Activated B cell treated with CpG ODN at 0.5 μM for 24 hours (primary cell): ENCODE data around the gene CNPY3. TPM values are rescaled to one million over a fixed set of nuclear protein-coding genes. Genes with fewer than 3 reads are reported as not detected.
A peak's percentile ranks its signal among the peaks of the same experiment; 100 is the strongest.

Experiments
- ATAC-seq: fragments of 200-7000 bp; cut with Tn5 transposase; one replicate; pipeline ENCODE4 v1.10.0; 2021; ENCODE audit warnings: low read depth, mild to moderate bottlenecking, moderate library complexity
- CTCF ChIA-PET: fragments of 350-600 bp; sonication (Branson Sonifier 250); formaldehyde crosslinking; loops from one replicate; lab custom pipeline; 2021; ENCODE audit warnings: antibody characterized with exemption; lab: Charles Lee
- POLR2A ChIA-PET: fragments of 350-600 bp; sonication (Branson Sonifier 250); formaldehyde crosslinking; loops from one replicate; lab custom pipeline; 2021; ENCODE audit warnings: antibody characterized with exemption; lab: Charles Lee
- DNase-seq: peaks from one replicate; pipeline ENCODE4 v3.0.0; 2022
- H3K27ac Mint-ChIP-seq: one replicate; pipeline ENCODE4 v1.8.0; 2020; ENCODE audit warnings: mixed read lengths
- H3K27me3 Mint-ChIP-seq: one replicate; pipeline ENCODE4 v1.8.0; 2021; ENCODE audit warnings: mixed read lengths
- H3K36me3 Mint-ChIP-seq: one replicate; pipeline ENCODE4 v1.8.0; 2021; ENCODE audit warnings: low read depth, mixed read lengths
- H3K4me1 Mint-ChIP-seq: one replicate; pipeline ENCODE4 v1.8.0; 2021; ENCODE audit warnings: mixed read lengths
- H3K4me3 Mint-ChIP-seq: one replicate; pipeline ENCODE4 v1.8.0; 2020; ENCODE audit warnings: mild to moderate bottlenecking, mixed read lengths
- H3K9me3 Mint-ChIP-seq: one replicate; pipeline ENCODE4 v1.8.0; 2020; ENCODE audit warnings: mixed read lengths
- CTCF ChIP-seq: fragments of 200-600 bp; IDR thresholded peaks from one replicate; pipeline ENCODE4 v1.8.0; 2022; ENCODE audit warnings: antibody characterized with exemption, mild to moderate bottlenecking
- intact Hi-C: fragments of 100-400 bp; cut with micrococcal nuclease; formaldehyde crosslinking; loops from one replicate; pipeline ENCODE4 v1.15.1; 2024
- total RNA-seq: library from RNA; stranded (reverse); gene quantifications from 2 replicates; pipeline ENCODE4 v1.2.3, GENCODE V29; 2022

CNPY3 gene
- total RNA-seq, 1 donor from 2014 or later = 121 TPM

GRCh38 chr6:42958125-42958524 is 28.8 kb downstream of the CNPY3 start:
- ChIA-PET CTCF (no interaction called here), POLR2A (no interaction called here)
- Mint-ChIP-seq H3K27ac (no peak overlapping the region), H3K4me1 (peaks cover 14% of the 10 kb centered on the region), H3K4me3 (no peak overlapping the region), H3K9me3 (no peaks in the 10 kb centered on the region), H3K27me3 (no peaks in the 10 kb centered on the region), H3K36me3 (peaks cover 6% of the 10 kb centered on the region)
- TF ChIP-seq CTCF = no peak
- no peak for ATAC-seq
- no peak for DNase-seq
- intact Hi-C loops = no loop called here

- ChIA-PET CTCF (interaction anchor here (1.1 kb wide), 1 partner anchor 8 kb away, joined by 3 read pairs; no protein-coding TSS in a partner anchor), POLR2A (interaction anchor here (0.9 to 2.8 kb wide), 2 partner anchors 19 to 30 kb away, joined by 3 to 18 read pairs; partner anchors contain the start of genes CNPY3 and PEX6)
- Mint-ChIP-seq H3K27me3 (no peaks in the 10 kb centered on the region), H3K4me1 (peaks cover 14% of the 10 kb centered on the region), H3K36me3 (peaks cover 13% of the 10 kb centered on the region), H3K4me3 (peak overlapping the region; percentile 70), H3K9me3 (no peaks in the 10 kb centered on the region), H3K27ac (peak overlapping the region; percentile 7)
- intact Hi-C loops = loop anchor here (2.0 kb wide), 3 partner anchors 19 to 183 kb away; partner anchors contain the start of gene PEX6
- ATAC-seq = no peak
- TF ChIP-seq CTCF = no peak
- no peak for DNase-seq
These were observed 30.6 kb downstream of the CNPY3 start for GRCh38 chr6:42959917-42960242.

GRCh38 chr6:42960243-42961019 is 31.2 kb downstream of the CNPY3 start, which contains the start of gene GNMT:
GNMT (plus strand) TSS chr6:42960754; CDS start chr6:42960768, 14 bp downstream.
- peak; percentile 47 for DNase-seq
- peaks cover 14% of the 10 kb centered on the region for H3K4me1 Mint-ChIP-seq
- intact Hi-C loops = loop anchor here (2.0 kb wide), 3 partner anchors 18 to 182 kb away; partner anchors contain the start of gene PEX6
- no peak for TF ChIP-seq CTCF
- peak; percentile 83 for ATAC-seq
- ChIA-PET CTCF (interaction anchor here (0.6 to 1.1 kb wide), 2 partner anchors 9 to 195 kb away, joined by 3 read pairs; no protein-coding TSS in a partner anchor), POLR2A (interaction anchor here (0.5 to 2.8 kb wide), 6 partner anchors 14 to 178 kb away, joined by 3 to 18 read pairs (median 4); partner anchors contain the start of genes CNPY3 and PEX6)
- no peaks in the 10 kb centered on the region for H3K9me3 Mint-ChIP-seq
- peak within 1 kb of the TSS; percentile 7 for H3K27ac Mint-ChIP-seq
- H3K36me3 Mint-ChIP-seq = peaks cover 17% of the 10 kb centered on the region
- H3K4me3 Mint-ChIP-seq = peak within 1 kb of the TSS; percentile 70
- H3K27me3 Mint-ChIP-seq = no peaks in the 10 kb centered on the region

- ATAC-seq (no peak), DNase-seq (no peak)
- Mint-ChIP-seq H3K27ac (no peak overlapping the region), H3K27me3 (no peaks in the 10 kb centered on the region), H3K36me3 (peaks cover 21% of the 10 kb centered on the region), H3K4me1 (peaks cover 14% of the 10 kb centered on the region), H3K4me3 (peak overlapping the region; percentile 70), H3K9me3 (no peaks in the 10 kb centered on the region)
- TF ChIP-seq CTCF = no peak
- ChIA-PET CTCF (interaction anchor here (0.6 kb wide), 1 partner anchor 195 kb away, joined by 3 read pairs; no protein-coding TSS in a partner anchor), POLR2A (interaction anchor here (0.5 to 2.8 kb wide), 5 partner anchors 15 to 178 kb away, joined by 3 to 18 read pairs (median 4); partner anchors contain the start of gene CNPY3)
- intact Hi-C loops = loop anchor here (2.0 kb wide), 3 partner anchors 18 to 182 kb away; partner anchors contain the start of gene PEX6
These were observed 31.8 kb downstream of the CNPY3 start for GRCh38 chr6:42961020-42961470.

- ChIA-PET CTCF (no interaction called here), POLR2A (interaction anchor here (2.8 kb wide), 1 partner anchor 32 kb away, joined by 18 read pairs; the partner anchor contains the start of gene CNPY3)
- no peak for DNase-seq
- Mint-ChIP-seq H3K4me1 (peaks cover 14% of the 10 kb centered on the region), H3K4me3 (no peak overlapping the region), H3K27me3 (no peaks in the 10 kb centered on the region), H3K36me3 (peaks cover 25% of the 10 kb centered on the region), H3K9me3 (no peaks in the 10 kb centered on the region), H3K27ac (no peak overlapping the region)
- ATAC-seq = no peak
- intact Hi-C loops = no loop called here
- TF ChIP-seq CTCF = no peak
These were observed 32.8 kb downstream of the CNPY3 start for GRCh38 chr6:42962096-42962495.
